Measurements from ENCODE around the gene PRLR.

GRCh38 chr5:35237580-35238376 lies 7.5 kb upstream of the PRLR start:
- TF ChIP-seq MAX (IDR thresholded peaks at IDR 0.05) (no peak), CTCF (IDR thresholded peaks at IDR 0.05; ENCODE audit: control extremely low read depth in 1 of 3, insufficient read depth in 1 of 3, low read depth in 1 of 3, low read length in 3 of 3) (no peak), POLR2AphosphoS5 (IDR thresholded peaks at IDR 0.05; ENCODE audit: low read depth, low read length) (no peak), EZH2 (IDR thresholded peaks at IDR 0.05; ENCODE audit: low read depth, low read length, severe bottlenecking) (no peak), SIN3A (conservative IDR thresholded peaks at IDR 0.05 in 1 of 2, IDR thresholded peaks at IDR 0.05 in 1 of 2; ENCODE audit: low read depth in 1 of 2, low read length in 2 of 2) (no peak), HDAC2 (IDR thresholded peaks at IDR 0.05; ENCODE audit: borderline replicate concordance in 1 of 2, low read depth in 2 of 2, low read length in 2 of 2) (no peak), POLR2A (IDR thresholded peaks at IDR 0.05; ENCODE audit: control extremely low read depth in 1 of 2, low read depth in 2 of 2, low read length in 2 of 2) (no peak), CREB1 (IDR thresholded peaks at IDR 0.05) (no peak), GABPA (IDR thresholded peaks at IDR 0.05; ENCODE audit: borderline replicate concordance, insufficient read depth, low read length) (no peak), JUN (IDR thresholded peaks at IDR 0.05; ENCODE audit: low read depth, low read length) (no peak), YY1 (IDR thresholded peaks at IDR 0.05; ENCODE audit: low read depth, low read length) (no peak), GTF2F1 (IDR thresholded peaks at IDR 0.05; ENCODE audit: borderline replicate concordance, low read depth, low read length) (no peak), SIRT6 (IDR thresholded peaks at IDR 0.05; ENCODE audit: low read length) (no peak), SP2 (IDR thresholded peaks at IDR 0.05; ENCODE audit: low read length) (no peak)
